Loucy (cell line): ENCODE measurements around the gene CCL15.

Source experiments
- H2AFZ ChIP-seq: fragments of 200-600 bp; sonication (generic); 2 replicates; pipeline ENCODE4 v1.6.0; 2016; ENCODE audit warnings: antibody characterized with exemption, mild to moderate bottlenecking, low read length, moderate library complexity
- H3F3A ChIP-seq: fragments of 200-600 bp; 2 replicates; pipeline ENCODE4 v1.6.0; 2016; ENCODE audit warnings: antibody characterized with exemption, low read depth, mild to moderate bottlenecking
- H3K27me3 ChIP-seq: fragments of 200-600 bp; sonication (generic); 2 replicates; pipeline ENCODE4 v1.6.1; 2014; ENCODE audit warnings: low read length, mild to moderate bottlenecking; ENCODE audit not compliant: insufficient read depth, poor library complexity, severe bottlenecking
- H3K36me3 ChIP-seq: fragments of 200-600 bp; sonication (generic); 2 replicates; pipeline ENCODE4 v1.6.1; 2016; ENCODE audit warnings: low read length; ENCODE audit not compliant: insufficient read depth
- H3K4me1 ChIP-seq: fragments of 200-600 bp; sonication (generic); 2 replicates; pipeline ENCODE4 v1.5.1; 2014; ENCODE audit warnings: low read length, mild to moderate bottlenecking; ENCODE audit not compliant: insufficient read depth, poor library complexity, severe bottlenecking
- H3K4me2 ChIP-seq: fragments of 200-600 bp; sonication (generic); 2 replicates; pipeline ENCODE4 v1.6.0; 2014; ENCODE audit warnings: antibody characterized with exemption, low read length, low read depth, mild to moderate bottlenecking; ENCODE audit not compliant: poor library complexity, severe bottlenecking
- H3K4me3 ChIP-seq: fragments of 200-600 bp; sonication (generic); 2 replicates; pipeline ENCODE4 v1.5.1; 2014; ENCODE audit warnings: low read length, mild to moderate bottlenecking, mixed read lengths; ENCODE audit not compliant: poor library complexity, severe bottlenecking
- H3K79me2 ChIP-seq: fragments of 200-600 bp; sonication (generic); 2 replicates; pipeline ENCODE4 v1.6.1; 2014; ENCODE audit warnings: low read length; ENCODE audit not compliant: insufficient read depth
- H3K9ac ChIP-seq: fragments of 200-600 bp; sonication (generic); 2 replicates; pipeline ENCODE4 v1.6.0; 2014; ENCODE audit warnings: mild to moderate bottlenecking, low read depth, low read length, moderate library complexity; ENCODE audit not compliant: poor library complexity, severe bottlenecking
- H3K9me2 ChIP-seq: fragments of 200-600 bp; sonication (generic); replicated peaks from 2 replicates; pipeline ENCODE4 v1.6.1; 2016; ENCODE audit warnings: low read depth, low read length, mixed read lengths
- H3K9me3 ChIP-seq: fragments of 200-600 bp; sonication (generic); 2 replicates; pipeline ENCODE4 v1.6.1; 2014; ENCODE audit warnings: mild to moderate bottlenecking, antibody characterized with exemption, low read length, low read depth; ENCODE audit not compliant: insufficient read depth
- H4K20me1 ChIP-seq: fragments of 200-600 bp; sonication (generic); 2 replicates; pipeline ENCODE4 v1.6.0; 2014; ENCODE audit warnings: antibody characterized with exemption, low read length, mild to moderate bottlenecking; ENCODE audit not compliant: insufficient read depth, poor library complexity, severe bottlenecking
- CTCF ChIP-seq: fragments of 200-600 bp; sonication (generic); conservative IDR thresholded peaks from 2 replicates; pipeline ENCODE4 v1.5.1; 2014; ENCODE audit warnings: mild to moderate bottlenecking, antibody characterized with exemption, low read length
- EZH2phosphoT487 ChIP-seq: fragments of 200-600 bp; IDR thresholded peaks from 2 replicates; pipeline ENCODE4 v1.6.1; 2018; ENCODE audit warnings: antibody characterized with exemption, mild to moderate bottlenecking, moderate library complexity, borderline replicate concordance

CCL15 gene

DNA sequence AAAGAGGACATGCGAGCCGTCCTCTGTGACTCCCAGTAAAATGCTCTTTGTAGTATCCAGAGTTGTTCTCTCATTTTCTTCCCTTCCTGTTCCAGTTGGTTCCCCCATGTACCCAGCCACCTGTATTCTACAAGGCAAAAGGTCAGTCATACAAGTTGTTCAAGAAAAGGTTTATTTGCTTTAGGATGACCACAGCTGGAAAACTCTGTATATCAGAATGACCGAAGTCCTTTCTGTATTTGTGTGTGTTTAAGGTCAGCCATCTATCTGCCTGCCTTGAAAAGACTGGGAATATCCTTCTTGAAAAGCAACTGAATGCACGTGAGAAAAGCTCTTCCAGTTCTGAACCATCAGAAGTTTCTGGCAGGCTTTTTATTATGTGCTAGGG, 28.4 kb downstream of the CCL15 start:
- Histone ChIP-seq H3K79me2 (no peaks in the 10 kb centered on the region), H4K20me1 (no peaks in the 10 kb centered on the region), H3K4me1 (no peaks in the 10 kb centered on the region), H3K4me3 (no peak overlapping the region), H3F3A (no peaks in the 10 kb centered on the region), H3K9me3 (no peaks in the 10 kb centered on the region), H3K9me2 (no peaks in the 10 kb centered on the region), H3K36me3 (no peaks in the 10 kb centered on the region), H2AFZ (no peak overlapping the region), H3K4me2 (no peak overlapping the region), H3K27me3 (no peaks in the 10 kb centered on the region), H3K9ac (no peak overlapping the region)
- TF ChIP-seq EZH2phosphoT487 (no peak), CTCF (no peak)

DNA sequence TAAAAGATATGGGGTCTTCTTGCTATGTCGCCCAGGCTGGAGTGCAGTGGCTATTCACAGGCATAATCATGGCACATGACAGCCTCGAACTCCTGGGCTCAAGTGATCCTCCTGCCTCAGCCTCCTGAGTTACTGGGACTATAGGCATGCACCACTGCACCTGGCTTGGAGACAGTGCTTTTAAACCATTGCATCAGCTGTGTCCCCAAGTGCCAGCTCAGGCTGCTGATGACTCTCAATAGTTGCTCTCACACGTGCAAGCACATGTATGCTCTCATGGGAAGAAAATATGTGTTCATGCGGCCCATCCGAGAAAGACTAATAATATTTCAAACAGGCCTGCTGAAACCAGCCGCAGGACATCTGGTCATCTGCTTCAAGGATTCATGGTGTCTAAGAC, 28.8 kb downstream of the CCL15 start:
- no peak overlapping the region for H2AFZ ChIP-seq
- no peak overlapping the region for H3K9ac ChIP-seq
- H3K36me3 ChIP-seq, result no peaks in the 10 kb centered on the region
- H3K4me2 ChIP-seq, result no peak overlapping the region
- no peaks in the 10 kb centered on the region for H3K9me3 ChIP-seq
- no peaks in the 10 kb centered on the region for H3K9me2 ChIP-seq
- no peaks in the 10 kb centered on the region for H4K20me1 ChIP-seq
- H3F3A ChIP-seq, result no peaks in the 10 kb centered on the region
- no peaks in the 10 kb centered on the region for H3K4me1 ChIP-seq
- no peak overlapping the region for H3K4me3 ChIP-seq
- no peaks in the 10 kb centered on the region for H3K79me2 ChIP-seq
- no peaks in the 10 kb centered on the region for H3K27me3 ChIP-seq
- TF ChIP-seq EZH2phosphoT487 (no peak), CTCF (no peak)

DNA sequence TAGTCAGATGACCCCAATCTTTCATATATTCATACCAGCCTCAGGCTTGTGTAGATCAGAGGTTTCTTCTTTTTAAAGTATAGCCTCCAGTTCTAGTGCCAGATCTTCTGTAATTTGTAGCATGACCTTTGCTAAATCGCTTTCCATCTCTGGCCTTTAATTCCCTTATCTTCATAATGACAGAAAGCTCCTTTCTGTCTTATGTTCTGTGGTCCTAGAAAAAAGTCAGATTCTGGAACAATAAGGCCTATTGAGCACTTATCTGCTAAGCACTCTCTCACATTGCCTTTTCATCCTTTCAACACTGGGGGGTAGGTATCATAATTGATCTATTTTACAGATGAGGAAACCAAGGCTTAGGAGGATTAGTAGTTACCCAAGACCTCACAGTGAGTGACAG, 29.3 kb downstream of the CCL15 start:
- H3K9me3 ChIP-seq, result no peaks in the 10 kb centered on the region
- no peak overlapping the region for H3K4me2 ChIP-seq
- no peak for TF ChIP-seq CTCF
- TF ChIP-seq EZH2phosphoT487, result no peak
- no peaks in the 10 kb centered on the region for H3K36me3 ChIP-seq
- H4K20me1 ChIP-seq, result no peaks in the 10 kb centered on the region
- H3K9ac ChIP-seq, result no peak overlapping the region
- no peak overlapping the region for H3K4me3 ChIP-seq
- H3K27me3 ChIP-seq, result no peaks in the 10 kb centered on the region
- H3K4me1 ChIP-seq, result no peaks in the 10 kb centered on the region
- no peaks in the 10 kb centered on the region for H3F3A ChIP-seq
- H3K79me2 ChIP-seq, result no peaks in the 10 kb centered on the region
- H2AFZ ChIP-seq, result no peak overlapping the region
- H3K9me2 ChIP-seq, result no peaks in the 10 kb centered on the region
